ENCODE measurements around the gene POTEH. TPM values are rescaled to one million over a fixed set of nuclear protein-coding genes. Genes with fewer than 3 reads are reported as not detected.
"Not testable (repeated sequence)": the region's sequence is repeated elsewhere in the genome, so short reads cannot be mapped to it uniquely, and the experiment has no call there.

The POTEH gene
- total RNA-seq (2021; ENCODE audit: unreplicated experiment) (not detected), Bru-seq, nascent RNA (not detected), BruChase-seq, experiment 1, labeled RNA remaining after a 6-hour chase (not detected), BruChase-seq, experiment 2, labeled RNA remaining after a 2-hour chase (not detected)
- polyA plus RNA-seq (2012): not detected in 2 replicates
- long read RNA-seq: 0 reads

DNA sequence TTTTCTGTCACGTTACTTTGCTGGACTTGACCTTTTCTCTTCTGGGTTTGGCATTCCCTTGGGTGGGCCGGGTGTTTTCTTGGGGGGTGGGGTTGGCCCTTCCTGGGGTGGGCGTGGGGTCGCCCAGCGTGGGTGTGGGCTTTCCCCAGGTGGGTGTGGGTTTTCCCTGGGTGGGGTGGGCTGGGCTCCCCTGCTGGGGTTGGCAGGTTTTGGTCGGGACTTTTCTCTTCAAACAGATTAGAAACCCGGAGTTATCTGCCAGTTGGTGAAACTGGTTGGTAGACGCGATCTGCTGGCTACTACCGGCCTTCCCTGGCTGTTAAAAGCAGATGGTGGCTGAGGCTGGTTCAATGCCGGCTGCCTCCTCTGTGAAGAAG, at the start of gene POTEH:
POTEH (plus strand) TSS at position 278 of the 377 bp plus-strand sequence; CDS start at position 330, 52 bp downstream.
- H2AFZ ChIP-seq (ENCODE audit: low read depth, low read length, poor library complexity, severe bottlenecking); H3K9me2 ChIP-seq (ENCODE audit: insufficient read depth); H3K4me2 ChIP-seq (ENCODE audit: low read length); H3K4me3 ChIP-seq (replicated peaks in 1 of 2; ENCODE audit: low read depth in 1 of 2, low read length in 2 of 2); CTCF ChIA-PET; H3K79me2 ChIP-seq (ENCODE audit: insufficient read depth, low read length); intact Hi-C loops (cut with micrococcal nuclease); H3K9ac ChIP-seq (ENCODE audit: low read length); ATAC-seq; H3K27ac ChIP-seq (ENCODE audit: low read depth, low read length); H3K36me3 ChIP-seq (ENCODE audit: control insufficient read depth in 1 of 2, insufficient read depth in 2 of 2, low read length in 2 of 2); DNase-seq (ENCODE audit: low read depth, low spot score); H4K20me1 ChIP-seq (ENCODE audit: insufficient read depth); POLR2A ChIA-PET; H3K4me1 ChIP-seq (ENCODE audit: control insufficient read depth in 1 of 2, insufficient read depth in 2 of 2, low read length in 2 of 2); RAD21 ChIA-PET (ENCODE audit: low non-redundant PET in 1 of 2, low total read pairs in 2 of 2, uncharacterized antibody in 2 of 2, unreplicated experiment in 2 of 2); H3K9me3 ChIP-seq (ENCODE audit: control insufficient read depth in 1 of 2, insufficient read depth in 1 of 2, low read depth in 1 of 2, low read length in 2 of 2); BruUV-seq (replicated peaks); H3K27me3 ChIP-seq (ENCODE audit: insufficient read depth, low read length): not testable (repeated sequence)

DNA sequence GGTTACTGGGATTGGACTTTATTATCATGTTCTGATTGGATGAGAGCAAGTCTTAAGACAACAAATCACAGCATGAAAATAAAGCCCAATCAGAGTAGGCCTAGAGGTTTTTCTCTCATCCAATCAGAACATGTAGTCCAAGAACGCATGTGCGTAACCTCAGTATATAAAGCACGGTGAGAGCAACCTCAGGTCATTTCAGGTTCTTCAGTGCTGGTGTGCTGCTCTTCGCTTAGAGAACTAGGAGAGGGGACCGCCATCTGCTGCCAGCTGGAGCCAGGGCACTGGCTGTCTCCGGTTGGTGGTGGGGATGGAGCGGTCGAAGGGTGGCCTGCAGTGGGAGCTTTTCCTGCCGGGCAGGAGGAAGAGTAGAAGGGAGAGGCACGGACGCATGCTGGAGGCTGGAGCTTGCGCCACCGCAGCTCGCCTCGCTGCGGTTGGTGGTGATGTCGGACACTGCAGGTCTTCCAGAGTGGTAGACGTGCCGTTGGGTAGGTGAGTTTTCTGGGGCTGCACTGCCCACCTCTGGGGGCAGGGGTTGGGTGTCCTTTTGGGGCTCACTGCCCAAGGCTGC, 47.5 kb upstream of the POTEH start:
- H3K27ac ChIP-seq (ENCODE audit: low read depth, low read length); H4K20me1 ChIP-seq (ENCODE audit: insufficient read depth); H3K9me2 ChIP-seq (ENCODE audit: insufficient read depth); POLR2A ChIA-PET; intact Hi-C loops (cut with micrococcal nuclease); BruUV-seq (replicated peaks); H3K4me3 ChIP-seq (replicated peaks in 1 of 2; ENCODE audit: low read depth in 1 of 2, low read length in 2 of 2); H3K9ac ChIP-seq (ENCODE audit: low read length); H2AFZ ChIP-seq (ENCODE audit: low read depth, low read length, poor library complexity, severe bottlenecking); CTCF ChIA-PET; H3K9me3 ChIP-seq (ENCODE audit: control insufficient read depth in 1 of 2, insufficient read depth in 1 of 2, low read depth in 1 of 2, low read length in 2 of 2); RAD21 ChIA-PET (ENCODE audit: low non-redundant PET in 1 of 2, low total read pairs in 2 of 2, uncharacterized antibody in 2 of 2, unreplicated experiment in 2 of 2); H3K4me1 ChIP-seq (ENCODE audit: control insufficient read depth in 1 of 2, insufficient read depth in 2 of 2, low read length in 2 of 2); DNase-seq (ENCODE audit: low read depth, low spot score); H3K27me3 ChIP-seq (ENCODE audit: insufficient read depth, low read length); H3K4me2 ChIP-seq (ENCODE audit: low read length); H3K79me2 ChIP-seq (ENCODE audit: insufficient read depth, low read length); ATAC-seq; H3K36me3 ChIP-seq (ENCODE audit: control insufficient read depth in 1 of 2, insufficient read depth in 2 of 2, low read length in 2 of 2): not testable (repeated sequence)

DNA sequence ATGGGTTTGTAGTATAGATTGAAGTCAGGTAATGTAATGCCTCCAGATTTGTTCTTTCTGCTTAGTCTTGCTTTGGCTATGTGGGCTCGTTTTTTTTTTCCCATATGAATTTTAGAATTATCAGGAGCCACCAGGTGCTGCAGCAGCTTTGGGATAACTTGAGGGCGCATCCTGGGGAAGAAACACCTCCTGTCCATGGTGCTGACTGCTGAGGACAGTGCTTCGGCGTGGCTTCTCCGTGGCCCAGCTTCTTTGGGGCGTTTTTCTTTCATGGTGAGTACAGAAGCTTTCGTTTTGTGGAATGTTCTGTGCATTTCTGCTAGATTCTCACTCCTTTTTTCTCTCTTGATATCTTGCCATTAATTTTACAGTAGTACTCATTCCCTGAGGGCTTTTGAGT, 37.9 kb upstream of the POTEH start:
- H3K4me2 ChIP-seq (ENCODE audit: low read length); H3K27me3 ChIP-seq (ENCODE audit: insufficient read depth, low read length); H3K36me3 ChIP-seq (ENCODE audit: control insufficient read depth in 1 of 2, insufficient read depth in 2 of 2, low read length in 2 of 2); H3K27ac ChIP-seq (ENCODE audit: low read depth, low read length); H3K9me2 ChIP-seq (ENCODE audit: insufficient read depth); POLR2A ChIA-PET; H3K79me2 ChIP-seq (ENCODE audit: insufficient read depth, low read length); H4K20me1 ChIP-seq (ENCODE audit: insufficient read depth); H3K4me1 ChIP-seq (ENCODE audit: control insufficient read depth in 1 of 2, insufficient read depth in 2 of 2, low read length in 2 of 2); H3K9me3 ChIP-seq (ENCODE audit: control insufficient read depth in 1 of 2, insufficient read depth in 1 of 2, low read depth in 1 of 2, low read length in 2 of 2); H3K4me3 ChIP-seq (replicated peaks in 1 of 2; ENCODE audit: low read depth in 1 of 2, low read length in 2 of 2); RAD21 ChIA-PET (ENCODE audit: low non-redundant PET in 1 of 2, low total read pairs in 2 of 2, uncharacterized antibody in 2 of 2, unreplicated experiment in 2 of 2); BruUV-seq (replicated peaks); H2AFZ ChIP-seq (ENCODE audit: low read depth, low read length, poor library complexity, severe bottlenecking); DNase-seq (ENCODE audit: low read depth, low spot score); CTCF ChIA-PET; ATAC-seq; intact Hi-C loops (cut with micrococcal nuclease); H3K9ac ChIP-seq (ENCODE audit: low read length): not testable (repeated sequence)

DNA sequence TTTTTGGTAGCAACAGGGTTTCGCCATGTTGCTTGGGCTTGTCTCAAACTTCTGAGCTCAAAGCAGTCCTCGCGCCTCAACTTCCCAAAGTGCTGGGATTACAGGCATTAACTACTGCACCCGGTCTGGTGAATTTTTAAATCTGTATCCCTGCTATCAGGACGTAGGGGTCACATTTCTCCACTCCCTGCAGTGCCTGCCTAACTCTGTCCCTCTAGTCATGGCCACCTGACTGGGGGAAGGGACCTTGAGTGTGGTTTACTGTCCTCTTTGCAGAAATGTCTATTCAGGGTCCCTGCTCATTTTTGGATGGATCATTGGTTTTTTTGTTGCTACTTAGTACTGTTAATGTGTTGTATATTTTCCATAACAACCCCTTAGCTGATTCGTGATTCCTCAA, 37.1 kb upstream of the POTEH start:
- H3K27me3 ChIP-seq (ENCODE audit: insufficient read depth, low read length); H2AFZ ChIP-seq (ENCODE audit: low read depth, low read length, poor library complexity, severe bottlenecking); H3K79me2 ChIP-seq (ENCODE audit: insufficient read depth, low read length); DNase-seq (ENCODE audit: low read depth, low spot score); H3K4me2 ChIP-seq (ENCODE audit: low read length); intact Hi-C loops (cut with micrococcal nuclease); CTCF ChIA-PET; POLR2A ChIA-PET; H3K36me3 ChIP-seq (ENCODE audit: control insufficient read depth in 1 of 2, insufficient read depth in 2 of 2, low read length in 2 of 2); H3K27ac ChIP-seq (ENCODE audit: low read depth, low read length); H3K9me3 ChIP-seq (ENCODE audit: control insufficient read depth in 1 of 2, insufficient read depth in 1 of 2, low read depth in 1 of 2, low read length in 2 of 2); RAD21 ChIA-PET (ENCODE audit: low non-redundant PET in 1 of 2, low total read pairs in 2 of 2, uncharacterized antibody in 2 of 2, unreplicated experiment in 2 of 2); ATAC-seq; BruUV-seq (replicated peaks); H3K9me2 ChIP-seq (ENCODE audit: insufficient read depth); H3K9ac ChIP-seq (ENCODE audit: low read length); H4K20me1 ChIP-seq (ENCODE audit: insufficient read depth); H3K4me1 ChIP-seq (ENCODE audit: control insufficient read depth in 1 of 2, insufficient read depth in 2 of 2, low read length in 2 of 2); H3K4me3 ChIP-seq (replicated peaks in 1 of 2; ENCODE audit: low read depth in 1 of 2, low read length in 2 of 2): not testable (repeated sequence)

All from HCT116 (cell line).